ENCODE measurements around the gene STK40.

DNA sequence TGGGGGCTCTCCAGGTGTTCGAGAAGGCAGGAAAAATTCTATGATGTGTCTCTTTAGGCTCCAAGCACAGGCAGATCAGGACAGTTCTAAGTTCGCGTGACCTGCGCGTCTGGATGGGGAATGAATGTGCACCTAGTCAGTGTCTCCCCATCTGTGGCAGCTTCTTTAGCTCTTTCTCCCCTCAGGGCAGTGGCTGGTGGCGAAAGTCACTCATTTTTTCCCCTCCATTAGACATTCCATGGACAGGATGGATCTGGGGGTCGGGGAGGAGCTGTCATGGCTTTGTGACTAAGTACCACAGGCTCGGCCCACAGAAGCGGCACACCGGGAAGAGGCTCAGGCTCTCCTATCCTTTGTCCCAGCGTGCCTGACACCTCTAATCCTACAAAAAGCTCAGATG lies 31.2 kb downstream of the STK40 start:
- TF ChIP-seq POLR2AphosphoS5 (IDR thresholded peaks at IDR 0.05) (no peak), EP300 (IDR thresholded peaks at IDR 0.05) (no peak)
- TF ChIP-seq, protein P1, sequence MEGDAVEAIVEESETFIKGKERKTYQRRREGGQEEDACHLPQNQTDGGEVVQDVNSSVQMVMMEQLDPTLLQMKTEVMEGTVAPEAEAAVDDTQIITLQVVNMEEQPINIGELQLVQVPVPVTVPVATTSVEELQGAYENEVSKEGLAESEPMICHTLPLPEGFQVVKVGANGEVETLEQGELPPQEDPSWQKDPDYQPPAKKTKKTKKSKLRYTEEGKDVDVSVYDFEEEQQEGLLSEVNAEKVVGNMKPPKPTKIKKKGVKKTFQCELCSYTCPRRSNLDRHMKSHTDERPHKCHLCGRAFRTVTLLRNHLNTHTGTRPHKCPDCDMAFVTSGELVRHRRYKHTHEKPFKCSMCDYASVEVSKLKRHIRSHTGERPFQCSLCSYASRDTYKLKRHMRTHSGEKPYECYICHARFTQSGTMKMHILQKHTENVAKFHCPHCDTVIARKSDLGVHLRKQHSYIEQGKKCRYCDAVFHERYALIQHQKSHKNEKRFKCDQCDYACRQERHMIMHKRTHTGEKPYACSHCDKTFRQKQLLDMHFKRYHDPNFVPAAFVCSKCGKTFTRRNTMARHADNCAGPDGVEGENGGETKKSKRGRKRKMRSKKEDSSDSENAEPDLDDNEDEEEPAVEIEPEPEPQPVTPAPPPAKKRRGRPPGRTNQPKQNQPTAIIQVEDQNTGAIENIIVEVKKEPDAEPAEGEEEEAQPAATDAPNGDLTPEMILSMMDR (IDR thresholded peaks at IDR 0.05) = no peak
